ENCODE measurements around the gene CARS1. TPM values are rescaled to one million over a fixed set of nuclear protein-coding genes. Genes with fewer than 3 reads are reported as not detected.
A peak's percentile ranks its signal among the peaks of the same experiment; 100 is the strongest.

The CARS1 gene
- total RNA-seq, 1 donor from 2014 or later: 151 TPM

DNA sequence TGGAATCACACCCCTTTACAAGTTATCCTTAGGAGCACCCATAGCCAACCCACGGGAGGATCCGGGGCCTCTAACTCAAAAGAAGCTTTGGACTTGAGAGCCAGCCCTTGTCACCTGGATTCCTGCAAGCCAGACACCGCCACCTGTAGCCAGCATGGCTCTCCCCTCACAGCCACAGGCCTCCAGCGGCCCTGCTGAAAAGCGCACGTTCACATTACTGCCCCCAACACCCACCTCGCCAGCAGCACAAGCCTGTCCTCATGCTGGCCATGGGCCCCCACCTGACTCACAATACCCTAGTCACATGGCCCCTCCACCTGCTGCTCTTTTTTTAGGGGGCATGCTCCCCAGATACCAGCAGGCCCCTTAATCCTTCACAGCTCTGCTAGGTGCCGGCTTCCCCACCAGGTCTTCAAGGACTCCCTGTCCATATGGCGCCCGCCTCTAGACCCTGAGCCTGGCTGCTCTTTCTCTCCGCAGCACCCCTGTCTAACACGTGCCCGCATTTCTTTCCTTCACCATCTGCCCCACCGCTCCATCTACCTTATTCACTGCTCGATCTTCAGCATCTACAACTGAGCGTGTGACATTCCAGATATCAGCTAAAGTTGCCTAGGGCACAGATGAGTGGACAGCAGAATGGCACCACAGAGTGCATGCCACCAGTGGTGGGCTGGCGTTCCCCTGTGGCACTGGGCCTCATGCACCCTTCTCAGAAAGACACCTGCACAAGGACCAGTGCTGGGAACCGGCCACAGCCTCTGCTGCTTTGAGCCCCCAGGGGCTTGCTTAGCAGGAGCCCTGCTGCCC lies 6.6 kb downstream of the CARS1 start:
- Mint-ChIP-seq H3K9me3 (ENCODE audit: unreplicated experiment) (no peaks in the 10 kb centered on the region), H3K27ac (ENCODE audit: unreplicated experiment) (peak overlapping the region; percentile 28), H3K27me3 (ENCODE audit: unreplicated experiment) (peaks cover 2% of the 10 kb centered on the region), H3K4me3 (ENCODE audit: unreplicated experiment) (peak overlapping the region; percentile 63), H3K4me1 (ENCODE audit: low read depth, unreplicated experiment) (peaks cover 38% of the 10 kb centered on the region), H3K36me3 (ENCODE audit: unreplicated experiment) (no peaks in the 10 kb centered on the region)
- no peak for DNase-seq
- TF ChIP-seq, protein P1, sequence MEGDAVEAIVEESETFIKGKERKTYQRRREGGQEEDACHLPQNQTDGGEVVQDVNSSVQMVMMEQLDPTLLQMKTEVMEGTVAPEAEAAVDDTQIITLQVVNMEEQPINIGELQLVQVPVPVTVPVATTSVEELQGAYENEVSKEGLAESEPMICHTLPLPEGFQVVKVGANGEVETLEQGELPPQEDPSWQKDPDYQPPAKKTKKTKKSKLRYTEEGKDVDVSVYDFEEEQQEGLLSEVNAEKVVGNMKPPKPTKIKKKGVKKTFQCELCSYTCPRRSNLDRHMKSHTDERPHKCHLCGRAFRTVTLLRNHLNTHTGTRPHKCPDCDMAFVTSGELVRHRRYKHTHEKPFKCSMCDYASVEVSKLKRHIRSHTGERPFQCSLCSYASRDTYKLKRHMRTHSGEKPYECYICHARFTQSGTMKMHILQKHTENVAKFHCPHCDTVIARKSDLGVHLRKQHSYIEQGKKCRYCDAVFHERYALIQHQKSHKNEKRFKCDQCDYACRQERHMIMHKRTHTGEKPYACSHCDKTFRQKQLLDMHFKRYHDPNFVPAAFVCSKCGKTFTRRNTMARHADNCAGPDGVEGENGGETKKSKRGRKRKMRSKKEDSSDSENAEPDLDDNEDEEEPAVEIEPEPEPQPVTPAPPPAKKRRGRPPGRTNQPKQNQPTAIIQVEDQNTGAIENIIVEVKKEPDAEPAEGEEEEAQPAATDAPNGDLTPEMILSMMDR (IDR thresholded peaks at IDR 0.05; ENCODE audit: partially characterized antibody, unreplicated experiment): no peak

DNA sequence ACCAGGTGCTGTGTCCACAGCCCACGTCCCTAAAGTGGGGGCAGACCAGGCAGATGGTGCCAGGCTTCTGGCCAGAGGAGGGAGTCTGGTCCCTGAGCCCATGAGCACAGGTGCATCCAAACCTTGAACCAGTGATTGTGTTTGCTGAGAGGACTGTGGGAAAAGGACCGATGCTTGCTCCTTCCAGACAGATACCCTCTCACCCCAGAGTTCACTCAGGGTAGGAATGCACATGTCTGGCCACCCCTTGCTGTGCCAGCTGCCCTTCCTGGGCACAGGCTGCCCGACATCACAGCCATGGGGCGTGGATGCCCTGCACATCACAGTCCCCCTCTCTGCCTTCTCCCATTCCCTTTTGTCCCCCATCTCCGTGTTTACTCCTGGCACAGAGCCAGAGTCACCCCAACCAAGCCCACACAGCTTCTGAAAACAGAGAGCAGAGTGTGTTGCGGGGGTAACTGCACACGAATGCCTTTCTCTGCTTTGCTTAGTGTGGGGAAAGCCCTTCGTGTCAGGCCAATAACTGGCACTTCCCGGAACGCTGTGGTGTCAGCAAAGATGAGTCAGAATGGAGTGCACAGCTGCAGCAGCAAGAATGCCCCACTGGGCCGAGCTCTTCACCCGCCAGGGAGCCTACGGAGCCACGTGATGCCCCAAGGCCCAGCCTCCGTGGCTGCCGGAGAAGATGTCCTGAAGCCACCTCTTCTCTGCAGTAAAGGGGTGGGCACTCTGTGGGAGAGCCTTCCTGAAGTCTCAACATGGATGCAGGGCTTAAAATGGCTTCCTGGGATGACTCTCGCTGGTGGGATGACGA lies 7.6 kb downstream of the CARS1 start:
- H3K4me3 Mint-ChIP-seq (ENCODE audit: unreplicated experiment): no peak overlapping the region
- H3K9me3 Mint-ChIP-seq (ENCODE audit: unreplicated experiment): no peaks in the 10 kb centered on the region
- H3K27me3 Mint-ChIP-seq (ENCODE audit: unreplicated experiment): peaks cover 2% of the 10 kb centered on the region
- H3K27ac Mint-ChIP-seq (ENCODE audit: unreplicated experiment): no peak overlapping the region
- H3K4me1 Mint-ChIP-seq (ENCODE audit: low read depth, unreplicated experiment): peaks cover 35% of the 10 kb centered on the region
- DNase-seq: no peak
- TF ChIP-seq, protein P1 (IDR thresholded peaks at IDR 0.05; ENCODE audit: partially characterized antibody, unreplicated experiment): no peak
- H3K36me3 Mint-ChIP-seq (ENCODE audit: unreplicated experiment): no peaks in the 10 kb centered on the region

- H3K27me3 Mint-ChIP-seq (ENCODE audit: unreplicated experiment): peaks cover 3% of the 10 kb centered on the region
- no peak overlapping the region for H3K4me3 Mint-ChIP-seq (ENCODE audit: unreplicated experiment)
- H3K27ac Mint-ChIP-seq (ENCODE audit: unreplicated experiment): no peak overlapping the region
- no peak for DNase-seq
- no peaks in the 10 kb centered on the region for H3K36me3 Mint-ChIP-seq (ENCODE audit: unreplicated experiment)
- H3K4me1 Mint-ChIP-seq (ENCODE audit: low read depth, unreplicated experiment): peaks cover 31% of the 10 kb centered on the region
- peaks cover 2% of the 10 kb centered on the region for H3K9me3 Mint-ChIP-seq (ENCODE audit: unreplicated experiment)
- TF ChIP-seq, protein P1 (IDR thresholded peaks at IDR 0.05; ENCODE audit: partially characterized antibody, unreplicated experiment): no peak
These were observed 9.6 kb downstream of the CARS1 start for GRCh38 chr11:3047637-3048036.

DNA sequence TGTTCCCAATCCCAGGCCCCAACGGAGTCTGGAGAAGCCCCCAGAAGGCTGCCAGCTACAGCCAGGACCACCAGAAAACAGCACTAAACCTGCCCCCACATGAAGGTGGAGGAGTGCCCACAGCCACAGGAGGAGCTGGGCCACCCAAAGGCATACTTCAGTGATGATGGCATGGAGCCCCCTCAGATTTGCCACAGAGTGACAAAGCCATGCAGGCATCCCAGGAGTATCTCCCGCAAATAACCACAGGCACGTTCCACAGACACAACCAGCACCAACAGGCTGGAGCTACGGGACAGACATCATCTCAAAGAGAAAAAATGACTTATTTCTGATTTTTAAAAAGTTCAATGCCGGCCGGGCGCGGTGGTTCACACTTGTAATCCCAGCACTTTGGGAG lies 10.6 kb downstream of the CARS1 start:
- no peaks in the 10 kb centered on the region for H3K36me3 Mint-ChIP-seq (ENCODE audit: unreplicated experiment)
- DNase-seq: no peak
- H3K4me3 Mint-ChIP-seq (ENCODE audit: unreplicated experiment): no peak overlapping the region
- no peak overlapping the region for H3K27ac Mint-ChIP-seq (ENCODE audit: unreplicated experiment)
- TF ChIP-seq, protein P1 (IDR thresholded peaks at IDR 0.05; ENCODE audit: partially characterized antibody, unreplicated experiment): no peak
- H3K9me3 Mint-ChIP-seq (ENCODE audit: unreplicated experiment): peaks cover 2% of the 10 kb centered on the region
- peaks cover 3% of the 10 kb centered on the region for H3K27me3 Mint-ChIP-seq (ENCODE audit: unreplicated experiment)
- H3K4me1 Mint-ChIP-seq (ENCODE audit: low read depth, unreplicated experiment): peaks cover 24% of the 10 kb centered on the region

DNA sequence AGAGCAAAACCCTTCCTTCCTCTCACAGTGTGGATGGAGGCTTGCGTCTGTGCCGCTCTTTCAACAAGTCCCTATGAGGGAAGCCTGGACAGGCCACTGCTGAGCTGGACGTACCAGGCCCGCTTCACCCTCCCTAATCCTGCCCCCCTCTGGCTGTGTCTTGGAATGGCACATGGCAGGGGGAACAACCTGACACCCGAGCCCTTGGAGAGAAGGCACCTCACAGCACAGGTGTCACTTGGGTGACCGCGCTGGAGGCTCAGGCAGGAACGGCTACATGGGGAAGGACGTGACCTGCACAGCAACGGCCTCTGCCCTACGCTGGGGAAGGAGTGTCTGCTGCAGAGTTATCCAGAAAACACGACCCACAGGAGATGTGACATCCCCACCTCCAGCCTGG lies 11.0 kb downstream of the CARS1 start:
- H3K27me3 Mint-ChIP-seq (ENCODE audit: unreplicated experiment): peaks cover 3% of the 10 kb centered on the region
- peaks cover 2% of the 10 kb centered on the region for H3K9me3 Mint-ChIP-seq (ENCODE audit: unreplicated experiment)
- no peak for DNase-seq
- no peak overlapping the region for H3K4me3 Mint-ChIP-seq (ENCODE audit: unreplicated experiment)
- no peaks in the 10 kb centered on the region for H3K36me3 Mint-ChIP-seq (ENCODE audit: unreplicated experiment)
- TF ChIP-seq, protein P1 (IDR thresholded peaks at IDR 0.05; ENCODE audit: partially characterized antibody, unreplicated experiment): peak; percentile 16
- H3K4me1 Mint-ChIP-seq (ENCODE audit: low read depth, unreplicated experiment): peaks cover 20% of the 10 kb centered on the region
- H3K27ac Mint-ChIP-seq (ENCODE audit: unreplicated experiment): no peak overlapping the region

Measured in glutamatergic neuron (in vitro differentiated cells).